HepG2 (cell line): ENCODE data around the gene BIN1. TPM values are rescaled to one million over a fixed set of nuclear protein-coding genes. Genes with fewer than 3 reads are reported as not detected.
A peak's percentile ranks its signal among the peaks of the same experiment; 100 is the strongest.

Experiments
- CREB3 ChIP-seq: sonication (generic); formaldehyde crosslinking; IDR thresholded peaks from 2 replicates; pipeline ENCODE4 v1.5.0; 2020; ENCODE audit warnings: missing genetic modification reagents
- FOXK2 ChIP-seq: fragments of 450-650 bp; IDR thresholded peaks from 2 replicates; pipeline ENCODE4 v1.6.1; 2016
- GABPB1 ChIP-seq: IDR thresholded peaks from 2 replicates; pipeline ENCODE4 v1.6.1; 2016; ENCODE audit warnings: mild to moderate bottlenecking, missing genetic modification reagents, moderate library complexity, missing compliant biosample characterization
- IKZF4 ChIP-seq: sonication (generic); formaldehyde crosslinking; IDR thresholded peaks from 2 replicates; pipeline ENCODE4 v1.5.1; 2020; ENCODE audit warnings: borderline replicate concordance, mild to moderate bottlenecking, low read depth, missing genetic modification reagents; ENCODE audit errors: not compliant biosample characterization
- JUN ChIP-seq: sonication (generic); formaldehyde crosslinking; IDR thresholded peaks from 2 replicates; pipeline ENCODE4 v1.4.0; 2020; ENCODE audit warnings: mild to moderate bottlenecking, missing genetic modification reagents
- KDM6A ChIP-seq: IDR thresholded peaks from 2 replicates; pipeline ENCODE4 v1.6.1; 2016; ENCODE audit warnings: low read depth
- MYC ChIP-seq: sonication (generic); formaldehyde crosslinking; IDR thresholded peaks from 2 replicates; pipeline ENCODE4 v1.9.0; 2021; ENCODE audit warnings: missing genetic modification reagents, borderline replicate concordance
- NRL ChIP-seq: sonication (generic); formaldehyde crosslinking; IDR thresholded peaks from 2 replicates; pipeline ENCODE4 v1.5.0; 2020; ENCODE audit warnings: missing genetic modification reagents, mild to moderate bottlenecking, moderate library complexity, borderline replicate concordance
- PHF8 ChIP-seq: sonication (generic); formaldehyde crosslinking; IDR thresholded peaks from 2 replicates; pipeline ENCODE4 v1.5.0; 2020; ENCODE audit warnings: missing genetic modification reagents
- POGZ ChIP-seq: sonication (generic); formaldehyde crosslinking; IDR thresholded peaks from 2 replicates; pipeline ENCODE4 v1.4.0; 2020; ENCODE audit warnings: mild to moderate bottlenecking, missing genetic modification reagents
- THAP11 ChIP-seq: IDR thresholded peaks from 2 replicates; pipeline ENCODE4 v1.6.1; 2016; ENCODE audit warnings: missing biosample characterization, missing genetic modification reagents
- ZKSCAN5 ChIP-seq: sonication (generic); formaldehyde crosslinking; IDR thresholded peaks from 2 replicates; pipeline ENCODE4 v1.5.1; 2020; ENCODE audit warnings: mild to moderate bottlenecking, missing genetic modification reagents
- ZMAT3 ChIP-seq: sonication (generic); formaldehyde crosslinking; conservative IDR thresholded peaks from 2 replicates; pipeline ENCODE4 v1.7.0; 2021; ENCODE audit warnings: missing genetic modification reagents
- ZNF350 ChIP-seq: sonication (generic); formaldehyde crosslinking; IDR thresholded peaks from 2 replicates; pipeline ENCODE4 v1.4.0; 2020; ENCODE audit warnings: mild to moderate bottlenecking, low read depth, missing genetic modification reagents, borderline replicate concordance
- ZNF451 ChIP-seq: sonication (generic); formaldehyde crosslinking; IDR thresholded peaks from 2 replicates; pipeline ENCODE4 v1.5.0; 2020; ENCODE audit warnings: mild to moderate bottlenecking, missing genetic modification reagents
- ZNF841 ChIP-seq: sonication (generic); formaldehyde crosslinking; IDR thresholded peaks from 2 replicates; pipeline ENCODE4 v1.8.1; 2023; ENCODE audit warnings: missing genetic modification reagents, borderline replicate concordance
- polyA plus RNA-seq, 8 experiments: library from polyadenylated mRNA; depleted of rRNA in 3 of 8; stranded (reverse) in 7 of 8; unstranded in 1 of 8; fragments of >200 nt; fragmentation: Illumina TruSeq in 4 of 8; extraction: Trizol in 4 of 8; gene quantifications; 2 replicates each; pipeline versions ENCODE4 v1.2.1 to v1.2.3, GENCODE V29; 2011 to 2016; ENCODE audit warnings: low read depth in 4 of 8, missing spikeins in 1 of 8, mixed read lengths in 1 of 8; ENCODE audit not compliant: insufficient read depth in 1 of 8
- total RNA-seq, 5 experiments: library from RNA; depleted of rRNA; stranded (reverse); fragments of >200 nt; fragmentation: Illumina TruSeq; extraction: Trizol; gene quantifications; 2 replicates each; pipeline ENCODE4 v1.2.3, GENCODE V29; 2016; ENCODE audit warnings: low read depth in 1 of 5
- TF ChIP-seq, protein P1 (sequence below): sonication (generic); formaldehyde crosslinking; IDR thresholded peaks from 2 replicates; pipeline ENCODE4 v1.5.0; 2020; ENCODE audit warnings: missing genetic modification reagents
- TF ChIP-seq, protein P2 (sequence below): IDR thresholded peaks from 2 replicates; pipeline ENCODE4 v1.4.0; 2020; ENCODE audit warnings: mild to moderate bottlenecking, missing genetic modification reagents
- TF ChIP-seq, protein P3 (sequence below): sonication (generic); formaldehyde crosslinking; IDR thresholded peaks from 2 replicates; pipeline ENCODE4 v1.4.0; 2020; ENCODE audit warnings: low read depth, missing genetic modification reagents

Gene BIN1
- total and polyA plus RNA-seq, 2 of the 13 experiments (the other 11 are each of a cell fraction or from before 2014, with no cell fraction given), result 0.93 to 1.2 TPM

DNA sequence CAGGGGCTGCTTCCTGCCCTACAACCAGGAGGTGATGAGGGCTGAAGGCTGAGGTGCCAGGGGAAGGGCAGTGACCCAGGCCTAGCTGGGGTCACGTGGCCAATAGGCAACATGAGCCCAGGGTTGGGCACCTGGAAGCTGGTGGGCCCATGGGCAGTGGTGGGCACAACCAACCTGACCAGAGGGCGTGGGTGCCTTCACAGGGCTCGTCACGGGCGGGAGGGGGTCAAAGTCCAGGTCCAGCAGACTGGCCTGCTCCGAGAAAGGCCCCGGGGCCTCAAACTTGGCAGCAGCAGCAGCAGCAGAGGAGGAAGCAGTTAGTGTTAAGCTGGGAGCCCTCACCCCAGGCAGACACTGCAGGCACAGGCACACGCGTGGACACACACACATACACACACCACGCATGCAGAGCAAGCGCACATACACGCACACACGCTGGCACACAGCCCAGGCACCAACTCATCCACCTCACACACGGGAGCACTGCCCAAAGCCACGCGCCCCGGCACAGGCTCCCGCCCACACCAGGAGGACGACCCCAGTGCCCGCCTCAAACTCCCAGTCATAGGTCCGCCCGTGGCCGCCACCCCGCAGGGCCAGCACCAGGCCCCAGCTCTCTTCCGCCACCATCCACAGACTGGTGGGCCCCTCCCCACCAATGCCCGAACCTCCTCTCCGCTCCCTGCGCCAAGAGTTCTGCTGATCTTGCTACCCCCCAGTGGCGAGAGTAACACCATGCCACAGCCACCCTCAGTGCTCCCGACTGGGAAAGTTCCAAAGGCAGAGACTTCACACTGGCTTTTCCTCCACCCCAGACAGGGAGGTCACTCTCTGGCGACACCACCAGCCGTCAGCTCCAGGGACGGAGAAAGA lies 53.0 kb downstream of the BIN1 start (continued):
- TF ChIP-seq GABPB1 (CRISPR knock-in tag) (peak; percentile 17; the same call in 1 of the 2 replicates), ZKSCAN5 (CRISPR knock-in tag) (no peak), ZNF451 (CRISPR knock-in tag) (no peak), ZNF841 (CRISPR knock-in tag) (no peak), KDM6A (CRISPR knock-in tag) (no peak), IKZF4 (CRISPR knock-in tag) (no peak), CREB3 (CRISPR knock-in tag) (no peak), NRL (CRISPR knock-in tag) (no peak), POGZ (CRISPR knock-in tag) (no peak), ZNF350 (CRISPR knock-in tag) (no peak), JUN (CRISPR knock-in tag) (no peak), ZMAT3 (CRISPR knock-in tag) (no peak), PHF8 (no peak), FOXK2 (no peak), THAP11 (CRISPR knock-in tag) (no peak), MYC (CRISPR knock-in tag) (peak; percentile 16; the same call in 1 of the 2 replicates)
- TF ChIP-seq, protein P1, sequence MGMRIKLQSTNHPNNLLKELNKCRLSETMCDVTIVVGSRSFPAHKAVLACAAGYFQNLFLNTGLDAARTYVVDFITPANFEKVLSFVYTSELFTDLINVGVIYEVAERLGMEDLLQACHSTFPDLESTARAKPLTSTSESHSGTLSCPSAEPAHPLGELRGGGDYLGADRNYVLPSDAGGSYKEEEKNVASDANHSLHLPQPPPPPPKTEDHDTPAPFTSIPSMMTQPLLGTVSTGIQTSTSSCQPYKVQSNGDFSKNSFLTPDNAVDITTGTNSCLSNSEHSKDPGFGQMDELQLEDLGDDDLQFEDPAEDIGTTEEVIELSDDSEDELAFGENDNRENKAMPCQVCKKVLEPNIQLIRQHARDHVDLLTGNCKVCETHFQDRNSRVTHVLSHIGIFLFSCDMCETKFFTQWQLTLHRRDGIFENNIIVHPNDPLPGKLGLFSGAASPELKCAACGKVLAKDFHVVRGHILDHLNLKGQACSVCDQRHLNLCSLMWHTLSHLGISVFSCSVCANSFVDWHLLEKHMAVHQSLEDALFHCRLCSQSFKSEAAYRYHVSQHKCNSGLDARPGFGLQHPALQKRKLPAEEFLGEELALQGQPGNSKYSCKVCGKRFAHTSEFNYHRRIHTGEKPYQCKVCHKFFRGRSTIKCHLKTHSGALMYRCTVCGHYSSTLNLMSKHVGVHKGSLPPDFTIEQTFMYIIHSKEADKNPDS (CRISPR knock-in tag), result 0 out of 2 replicates have a peak, but pooled peaks have one; percentile 49
- TF ChIP-seq, protein P2, sequence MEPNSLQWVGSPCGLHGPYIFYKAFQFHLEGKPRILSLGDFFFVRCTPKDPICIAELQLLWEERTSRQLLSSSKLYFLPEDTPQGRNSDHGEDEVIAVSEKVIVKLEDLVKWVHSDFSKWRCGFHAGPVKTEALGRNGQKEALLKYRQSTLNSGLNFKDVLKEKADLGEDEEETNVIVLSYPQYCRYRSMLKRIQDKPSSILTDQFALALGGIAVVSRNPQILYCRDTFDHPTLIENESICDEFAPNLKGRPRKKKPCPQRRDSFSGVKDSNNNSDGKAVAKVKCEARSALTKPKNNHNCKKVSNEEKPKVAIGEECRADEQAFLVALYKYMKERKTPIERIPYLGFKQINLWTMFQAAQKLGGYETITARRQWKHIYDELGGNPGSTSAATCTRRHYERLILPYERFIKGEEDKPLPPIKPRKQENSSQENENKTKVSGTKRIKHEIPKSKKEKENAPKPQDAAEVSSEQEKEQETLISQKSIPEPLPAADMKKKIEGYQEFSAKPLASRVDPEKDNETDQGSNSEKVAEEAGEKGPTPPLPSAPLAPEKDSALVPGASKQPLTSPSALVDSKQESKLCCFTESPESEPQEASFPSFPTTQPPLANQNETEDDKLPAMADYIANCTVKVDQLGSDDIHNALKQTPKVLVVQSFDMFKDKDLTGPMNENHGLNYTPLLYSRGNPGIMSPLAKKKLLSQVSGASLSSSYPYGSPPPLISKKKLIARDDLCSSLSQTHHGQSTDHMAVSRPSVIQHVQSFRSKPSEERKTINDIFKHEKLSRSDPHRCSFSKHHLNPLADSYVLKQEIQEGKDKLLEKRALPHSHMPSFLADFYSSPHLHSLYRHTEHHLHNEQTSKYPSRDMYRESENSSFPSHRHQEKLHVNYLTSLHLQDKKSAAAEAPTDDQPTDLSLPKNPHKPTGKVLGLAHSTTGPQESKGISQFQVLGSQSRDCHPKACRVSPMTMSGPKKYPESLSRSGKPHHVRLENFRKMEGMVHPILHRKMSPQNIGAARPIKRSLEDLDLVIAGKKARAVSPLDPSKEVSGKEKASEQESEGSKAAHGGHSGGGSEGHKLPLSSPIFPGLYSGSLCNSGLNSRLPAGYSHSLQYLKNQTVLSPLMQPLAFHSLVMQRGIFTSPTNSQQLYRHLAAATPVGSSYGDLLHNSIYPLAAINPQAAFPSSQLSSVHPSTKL (CRISPR knock-in tag), result no peak
- TF ChIP-seq, protein P3, sequence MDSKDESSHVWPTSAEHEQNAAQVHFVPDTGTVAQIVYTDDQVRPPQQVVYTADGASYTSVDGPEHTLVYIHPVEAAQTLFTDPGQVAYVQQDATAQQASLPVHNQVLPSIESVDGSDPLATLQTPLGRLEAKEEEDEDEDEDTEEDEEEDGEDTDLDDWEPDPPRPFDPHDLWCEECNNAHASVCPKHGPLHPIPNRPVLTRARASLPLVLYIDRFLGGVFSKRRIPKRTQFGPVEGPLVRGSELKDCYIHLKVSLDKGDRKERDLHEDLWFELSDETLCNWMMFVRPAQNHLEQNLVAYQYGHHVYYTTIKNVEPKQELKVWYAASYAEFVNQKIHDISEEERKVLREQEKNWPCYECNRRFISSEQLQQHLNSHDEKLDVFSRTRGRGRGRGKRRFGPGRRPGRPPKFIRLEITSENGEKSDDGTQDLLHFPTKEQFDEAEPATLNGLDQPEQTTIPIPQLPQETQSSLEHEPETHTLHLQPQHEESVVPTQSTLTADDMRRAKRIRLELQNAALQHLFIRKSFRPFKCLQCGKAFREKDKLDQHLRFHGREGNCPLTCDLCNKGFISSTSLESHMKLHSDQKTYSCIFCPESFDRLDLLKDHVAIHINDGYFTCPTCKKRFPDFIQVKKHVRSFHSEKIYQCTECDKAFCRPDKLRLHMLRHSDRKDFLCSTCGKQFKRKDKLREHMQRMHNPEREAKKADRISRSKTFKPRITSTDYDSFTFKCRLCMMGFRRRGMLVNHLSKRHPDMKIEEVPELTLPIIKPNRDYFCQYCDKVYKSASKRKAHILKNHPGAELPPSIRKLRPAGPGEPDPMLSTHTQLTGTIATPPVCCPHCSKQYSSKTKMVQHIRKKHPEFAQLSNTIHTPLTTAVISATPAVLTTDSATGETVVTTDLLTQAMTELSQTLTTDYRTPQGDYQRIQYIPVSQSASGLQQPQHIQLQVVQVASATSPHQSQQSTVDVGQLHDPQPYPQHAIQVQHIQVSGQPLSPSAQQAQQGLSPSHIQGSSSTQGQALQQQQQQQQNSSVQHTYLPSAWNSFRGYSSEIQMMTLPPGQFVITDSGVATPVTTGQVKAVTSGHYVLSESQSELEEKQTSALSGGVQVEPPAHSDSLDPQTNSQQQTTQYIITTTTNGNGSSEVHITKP, result no peak
